ENCODE results near the gene NETO2.
A peak's percentile ranks its signal among the peaks of the same experiment; 100 is the strongest.
"Not testable (repeated sequence)": the region's sequence is repeated elsewhere in the genome, so short reads cannot be mapped to it uniquely, and the experiment has no call there.

Gene NETO2

GRCh38 chr16:47139561-47140185 lies 4.1 kb downstream of the NETO2 start:
- H3K4me3 Mint-ChIP-seq: no peak overlapping the region
- peaks cover 34% of the 10 kb centered on the region for H3K4me1 Mint-ChIP-seq
- H3K27ac Mint-ChIP-seq: no peak overlapping the region
- no peaks in the 10 kb centered on the region for H3K9me3 Mint-ChIP-seq
- H3K36me3 Mint-ChIP-seq (ENCODE audit: low read depth): no peaks in the 10 kb centered on the region
- no peak for DNase-seq
- TF ChIP-seq CTCF (IDR thresholded peaks at IDR 0.05): no peak
- H3K27me3 Mint-ChIP-seq (ENCODE audit: low read depth, poor library complexity): peaks cover 16% of the 10 kb centered on the region

GRCh38 chr16:47137925-47138324 lies 5.8 kb downstream of the NETO2 start:
- H3K27me3 Mint-ChIP-seq (ENCODE audit: low read depth, poor library complexity): peaks cover 11% of the 10 kb centered on the region
- H3K27ac Mint-ChIP-seq; H3K36me3 Mint-ChIP-seq (ENCODE audit: low read depth); H3K4me3 Mint-ChIP-seq; DNase-seq; H3K9me3 Mint-ChIP-seq: not testable (repeated sequence)
- H3K4me1 Mint-ChIP-seq: peaks cover 34% of the 10 kb centered on the region

GRCh38 chr16:47136099-47136842 lies 7.5 kb downstream of the NETO2 start:
- H3K9me3 Mint-ChIP-seq: no peaks in the 10 kb centered on the region
- H3K27me3 Mint-ChIP-seq (ENCODE audit: low read depth, poor library complexity): no peaks in the 10 kb centered on the region
- H3K4me1 Mint-ChIP-seq: peaks cover 22% of the 10 kb centered on the region
- no peak for DNase-seq
- H3K27ac Mint-ChIP-seq: no peak overlapping the region
- TF ChIP-seq CTCF (IDR thresholded peaks at IDR 0.05): no peak
- H3K36me3 Mint-ChIP-seq (ENCODE audit: low read depth): peaks cover 4% of the 10 kb centered on the region
- H3K4me3 Mint-ChIP-seq: no peak overlapping the region

- DNase-seq: no peak
- Mint-ChIP-seq H3K4me1 (peaks cover 28% of the 10 kb centered on the region), H3K27me3 (ENCODE audit: low read depth, poor library complexity) (no peaks in the 10 kb centered on the region), H3K27ac (no peak overlapping the region), H3K4me3 (no peak overlapping the region), H3K9me3 (peaks cover 8% of the 10 kb centered on the region), H3K36me3 (ENCODE audit: low read depth) (peaks cover 20% of the 10 kb centered on the region)
- TF ChIP-seq CTCF (IDR thresholded peaks at IDR 0.05): no peak
These were observed 9.2 kb downstream of the NETO2 start for GRCh38 chr16:47134550-47134949.

GRCh38 chr16:47132308-47132707 lies 11.4 kb downstream of the NETO2 start:
- no peak for TF ChIP-seq CTCF (IDR thresholded peaks at IDR 0.05)

GRCh38 chr16:47129755-47130435 lies 13.8 kb downstream of the NETO2 start:
- Mint-ChIP-seq H3K27ac (peak overlapping the region; percentile 90), H3K9me3 (peaks cover 9% of the 10 kb centered on the region), H3K4me1 (peaks cover 19% of the 10 kb centered on the region), H3K4me3 (no peak overlapping the region), H3K36me3 (ENCODE audit: low read depth) (peaks cover 50% of the 10 kb centered on the region), H3K27me3 (ENCODE audit: low read depth, poor library complexity) (no peaks in the 10 kb centered on the region)
- TF ChIP-seq CTCF (IDR thresholded peaks at IDR 0.05): no peak
- DNase-seq: no peak

More at GRCh38 chr16:47132308-47132707, 11.4 kb downstream of the NETO2 start:
- DNase-seq: no peak
- H3K4me1 Mint-ChIP-seq: peaks cover 19% of the 10 kb centered on the region
- no peak overlapping the region for H3K4me3 Mint-ChIP-seq
- no peaks in the 10 kb centered on the region for H3K27me3 Mint-ChIP-seq (ENCODE audit: low read depth, poor library complexity)
- H3K27ac Mint-ChIP-seq: no peak overlapping the region
- H3K9me3 Mint-ChIP-seq: peaks cover 9% of the 10 kb centered on the region
- peaks cover 37% of the 10 kb centered on the region for H3K36me3 Mint-ChIP-seq (ENCODE audit: low read depth)

Measured in nephron progenitor cell (in vitro differentiated cells).